ENCODE data around the gene NAA35.
"Not testable (repeated sequence)": the region's sequence is repeated elsewhere in the genome, so short reads cannot be mapped to it uniquely, and the experiment has no call there.

NAA35 gene

DNA sequence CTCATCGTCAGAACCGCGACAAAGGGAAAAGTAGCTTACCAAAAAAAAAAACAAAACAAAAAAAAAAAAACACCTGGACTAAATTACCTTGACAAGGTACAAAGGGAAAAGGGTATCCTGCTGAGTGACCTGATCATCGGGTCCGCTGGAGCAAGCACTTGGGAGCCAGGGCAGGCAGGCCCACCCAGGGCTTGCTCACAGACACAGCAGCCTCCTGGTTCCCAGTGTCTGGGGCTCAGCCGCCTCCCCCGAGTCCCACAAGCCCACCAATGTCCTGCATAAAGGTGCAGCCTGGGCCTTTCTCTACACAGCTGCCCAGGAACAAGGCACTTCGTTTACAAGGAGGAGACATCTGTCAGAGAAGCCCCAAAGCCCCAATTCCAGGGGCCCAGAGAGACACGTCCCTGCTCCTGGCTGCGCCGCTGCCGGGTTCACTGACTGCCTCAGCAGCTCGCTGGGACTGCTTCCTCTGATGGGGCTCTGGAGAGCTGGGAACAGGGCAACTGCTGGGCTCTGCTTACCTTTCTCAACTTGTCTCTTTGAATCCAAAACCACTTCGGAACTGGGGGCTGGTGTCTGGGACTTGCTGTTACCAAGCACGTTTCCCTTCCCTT is 95.0 kb downstream of the NAA35 start:
- no peak for DNase-seq

DNA sequence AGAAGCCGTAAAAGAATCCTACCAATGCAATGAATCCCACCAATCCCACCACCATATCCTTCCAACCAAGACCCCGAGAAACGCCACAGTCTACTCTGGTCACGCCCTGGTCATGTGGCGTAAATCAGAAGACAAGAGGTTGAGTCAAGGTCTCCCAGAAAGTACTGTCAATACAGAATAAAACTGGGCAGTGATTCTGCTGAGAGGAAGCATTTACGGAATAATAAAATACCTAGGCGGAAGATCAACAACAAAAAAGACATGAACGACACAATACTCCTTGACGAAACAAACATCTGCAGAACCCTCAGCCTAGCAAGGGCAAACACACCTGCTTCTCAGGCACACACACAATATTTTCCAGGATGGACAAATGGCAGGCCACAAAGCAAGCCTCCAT is 95.6 kb downstream of the NAA35 start:
- no peak for DNase-seq

DNA sequence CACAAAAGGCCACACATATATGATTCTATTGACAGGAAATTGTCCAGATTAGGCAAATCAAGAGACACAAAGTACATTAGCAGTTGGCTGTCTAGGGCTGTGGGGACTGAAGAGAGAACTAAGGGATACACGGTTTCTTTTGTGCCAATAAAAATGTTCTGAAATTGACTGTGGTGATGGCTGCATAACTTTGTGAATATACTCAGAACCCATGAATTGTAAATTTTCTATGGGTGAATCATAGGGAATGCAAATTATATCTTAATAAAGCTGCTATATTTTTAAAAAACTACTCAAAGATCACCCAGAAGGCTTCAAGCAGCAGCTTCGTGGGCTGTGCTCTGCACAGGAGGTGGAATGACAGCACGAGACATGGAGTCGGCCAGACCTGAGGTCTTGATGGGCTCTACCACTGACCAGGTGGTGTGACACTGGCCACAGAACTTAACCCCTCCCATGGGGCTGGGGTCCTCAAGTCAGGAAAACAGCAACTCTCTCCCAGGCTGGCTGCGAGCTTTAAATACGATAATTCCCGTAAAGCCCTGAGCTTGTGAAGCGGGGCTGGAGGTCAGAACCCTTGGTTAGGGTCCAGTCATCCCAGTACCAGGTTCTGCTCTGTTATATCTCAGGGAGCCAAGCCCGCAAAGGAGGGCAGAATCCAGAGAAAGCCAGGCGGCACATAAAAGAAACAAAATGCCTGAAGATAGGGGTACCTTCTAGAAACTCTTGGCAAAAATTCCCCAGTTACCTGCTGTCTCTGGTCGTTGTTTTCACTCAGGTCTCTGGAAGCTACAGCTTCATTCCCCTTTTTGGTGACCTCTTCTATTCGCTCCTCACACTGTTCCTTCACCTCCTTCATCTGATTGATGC is 99.3 kb downstream of the NAA35 start:
- DNase-seq, result no peak

DNA sequence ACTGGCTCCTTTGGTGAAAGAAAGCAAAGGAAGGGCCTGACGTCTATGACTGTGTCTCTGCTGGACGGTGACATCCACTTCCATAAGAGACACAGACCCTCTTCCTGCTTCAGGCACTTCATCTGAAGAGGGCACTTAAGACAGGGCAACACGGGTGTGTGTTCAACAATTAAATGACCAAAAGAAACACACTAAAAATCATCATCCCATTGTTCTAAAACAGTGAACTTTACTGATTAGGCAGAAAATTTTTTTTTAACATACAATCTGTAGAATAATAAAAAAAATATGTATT is 99.9 kb downstream of the NAA35 start:
- DNase-seq, result no peak

DNA sequence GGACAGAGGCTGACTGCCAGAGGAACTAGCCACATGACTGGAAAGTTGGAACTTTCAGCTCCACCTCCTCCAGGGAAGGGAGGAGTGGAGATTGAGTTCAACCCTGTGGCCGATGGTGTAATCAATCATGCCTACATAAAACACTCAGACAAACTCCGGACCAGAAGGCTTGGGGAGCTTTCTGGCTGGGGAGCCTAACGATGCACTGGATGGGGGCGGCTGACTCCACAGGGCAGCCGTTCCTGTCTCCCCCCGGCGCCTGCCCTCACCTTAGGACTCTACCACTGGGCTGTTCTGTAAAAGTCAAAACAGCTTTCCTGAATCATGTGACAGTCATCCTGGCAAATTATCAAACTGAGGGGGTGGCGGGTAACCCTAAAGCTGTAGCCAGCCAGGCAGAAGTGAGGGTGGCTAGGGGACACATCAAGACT is 100.4 kb downstream of the NAA35 start:
- no peak for DNase-seq

DNA sequence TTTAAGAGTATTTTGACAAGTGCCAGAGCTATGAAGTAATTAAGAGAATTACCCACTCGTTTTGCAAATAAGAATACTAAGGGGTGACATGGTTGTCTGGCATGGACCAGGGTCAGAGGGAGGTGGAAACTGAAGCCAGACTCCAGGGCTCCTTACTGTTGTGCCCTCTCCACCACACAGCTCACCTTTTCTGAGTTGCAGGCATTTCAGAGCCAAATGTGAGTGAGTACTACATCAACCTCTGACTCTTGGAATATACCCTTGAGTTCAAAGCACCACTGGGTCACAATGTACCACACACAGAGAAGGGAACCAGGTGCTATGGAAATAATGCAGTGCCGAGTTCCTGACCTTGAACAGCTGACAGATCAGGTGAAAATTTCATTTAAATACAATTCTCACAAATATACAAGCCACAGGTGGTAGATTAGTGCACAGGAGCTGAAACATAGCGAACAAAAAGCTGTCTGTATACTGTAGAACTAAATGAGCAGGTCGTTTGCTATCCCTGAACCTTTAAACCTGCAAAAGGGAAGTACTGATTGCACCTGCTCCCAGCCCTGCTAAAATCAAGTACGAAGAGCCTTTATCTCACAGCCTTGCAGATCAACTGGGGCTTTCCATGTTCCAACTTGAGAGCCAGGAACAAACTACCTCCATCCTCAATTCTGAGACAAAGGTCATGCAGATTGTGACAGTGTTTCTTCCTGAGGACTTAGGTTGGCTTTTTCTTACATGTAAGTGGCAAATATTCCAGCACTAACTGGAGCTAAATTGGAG is 101.4 kb downstream of the NAA35 start:
- DNase-seq, result no peak

DNA sequence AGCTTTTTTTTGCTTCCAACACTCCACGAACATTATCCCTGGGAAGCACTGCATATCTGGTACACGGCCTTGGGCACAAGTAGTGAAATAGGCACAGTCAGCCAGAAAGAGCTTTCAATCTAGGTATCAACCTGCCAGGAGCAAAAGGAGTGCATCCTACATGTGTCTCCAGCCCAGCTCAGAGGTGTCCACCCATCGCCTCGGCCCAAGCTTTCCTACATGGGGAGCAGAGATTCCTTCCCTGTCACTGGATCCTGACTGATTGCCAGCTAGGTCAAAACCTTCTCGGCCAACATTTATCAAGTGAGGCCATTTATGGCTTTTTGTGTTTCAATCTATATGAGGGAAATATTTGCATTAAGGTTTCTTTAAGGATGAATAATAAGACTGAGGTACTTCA is 102.6 kb downstream of the NAA35 start:
- no peak for DNase-seq

DNA sequence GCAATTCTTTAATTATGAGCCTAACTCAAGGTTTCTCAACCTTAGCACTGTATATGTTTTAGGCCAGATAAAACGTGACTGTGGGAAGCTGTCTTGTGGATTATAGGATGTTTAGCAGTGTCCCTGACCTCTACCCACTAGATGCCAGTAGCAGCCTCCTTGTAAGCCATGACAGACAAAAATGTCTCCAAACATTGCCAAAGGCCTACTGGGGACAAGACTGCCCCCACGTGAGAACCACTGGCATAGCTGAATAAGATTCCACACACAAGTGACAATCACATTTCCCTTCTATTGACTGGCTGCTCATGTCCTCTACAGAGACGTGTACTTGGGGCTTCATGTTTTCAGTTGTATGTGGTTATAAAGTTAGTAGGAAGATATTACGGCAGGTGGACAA is 103.1 kb downstream of the NAA35 start:
- no peak for DNase-seq

DNA sequence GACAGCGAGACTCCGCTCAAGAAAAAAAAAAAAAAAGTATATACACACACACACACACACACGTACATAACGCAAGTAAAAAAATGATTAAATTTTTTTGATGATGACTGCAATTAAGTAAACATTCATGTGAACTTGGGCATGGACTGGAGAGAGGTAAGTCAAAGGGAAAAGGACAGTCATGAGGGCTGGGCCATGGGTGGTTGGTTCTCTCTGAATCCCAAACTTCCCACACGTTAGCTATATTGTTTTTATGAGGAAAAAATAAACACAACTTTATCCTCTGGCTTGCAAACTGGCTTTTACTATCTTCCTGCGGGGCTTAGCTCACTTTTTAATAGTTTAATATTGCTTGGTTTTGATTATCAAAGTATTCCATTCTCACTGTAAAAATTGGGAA is 104.7 kb downstream of the NAA35 start:
- DNase-seq, result no peak

DNA sequence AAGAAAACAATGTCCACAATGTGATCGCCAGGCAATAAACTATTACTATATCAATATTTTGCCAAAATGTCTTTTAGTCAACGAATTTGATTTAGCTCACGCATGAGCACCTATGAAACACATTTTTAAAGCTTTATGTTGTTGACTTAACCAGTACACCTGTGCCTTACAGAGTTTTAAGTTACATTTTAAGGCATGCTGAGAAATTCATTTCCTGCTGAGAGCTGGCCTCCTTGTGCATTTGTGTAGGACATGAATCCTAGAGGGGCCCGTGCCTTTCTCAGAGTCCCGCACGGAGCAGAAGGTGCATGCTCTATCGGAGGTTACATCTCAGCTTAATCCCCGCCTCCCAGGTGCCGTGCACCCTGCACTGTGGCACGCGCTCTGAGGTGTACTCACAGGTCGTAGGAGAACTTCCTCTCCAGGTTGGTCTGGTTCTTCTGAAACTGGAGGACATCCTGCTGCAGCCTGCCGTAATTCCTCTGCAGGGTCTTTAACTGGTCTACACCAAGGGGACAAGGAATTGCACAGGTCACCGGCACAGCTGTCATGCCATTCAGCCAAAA is 105.2 kb downstream of the NAA35 start:
- no peak for DNase-seq

DNA sequence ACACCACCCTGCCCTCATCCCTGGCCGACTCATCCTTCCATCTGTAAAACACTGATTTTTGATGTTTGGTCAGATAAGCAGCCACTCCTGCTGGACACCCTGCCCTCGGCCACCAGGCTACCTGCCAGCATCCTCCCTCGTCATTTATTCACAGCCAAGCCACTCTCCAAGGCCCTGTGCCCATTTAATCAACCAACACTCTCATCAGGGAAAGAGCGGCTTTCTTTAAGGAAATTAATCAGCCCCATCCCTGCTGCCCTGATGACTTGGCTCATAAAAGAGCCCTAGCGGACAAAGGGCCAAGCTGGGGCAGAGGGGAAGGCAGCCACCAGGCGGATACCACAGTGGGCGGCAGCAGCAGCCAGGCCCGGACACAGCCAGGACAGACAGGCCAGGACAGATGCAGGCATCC is 106.0 kb downstream of the NAA35 start:
- DNase-seq, result no peak

DNA sequence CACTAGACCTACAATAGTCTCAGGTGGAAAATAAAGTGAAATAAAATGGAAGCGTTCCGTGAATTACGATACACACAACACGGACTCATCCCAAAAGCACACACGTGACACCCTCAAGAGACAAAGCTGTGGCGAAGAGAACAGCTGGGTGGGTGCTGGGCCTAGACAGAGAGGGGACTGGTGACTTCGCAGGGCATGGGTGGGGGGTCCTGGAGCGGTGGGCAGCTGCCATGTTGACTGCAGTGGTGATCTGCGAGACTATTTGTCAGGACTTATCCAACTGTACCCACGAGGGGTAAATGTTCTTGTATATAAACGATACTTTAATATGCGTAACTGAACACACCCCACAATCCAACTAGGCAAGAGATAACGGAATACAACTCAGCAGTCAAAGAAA is 106.4 kb downstream of the NAA35 start:
- DNase-seq, result no peak

DNA sequence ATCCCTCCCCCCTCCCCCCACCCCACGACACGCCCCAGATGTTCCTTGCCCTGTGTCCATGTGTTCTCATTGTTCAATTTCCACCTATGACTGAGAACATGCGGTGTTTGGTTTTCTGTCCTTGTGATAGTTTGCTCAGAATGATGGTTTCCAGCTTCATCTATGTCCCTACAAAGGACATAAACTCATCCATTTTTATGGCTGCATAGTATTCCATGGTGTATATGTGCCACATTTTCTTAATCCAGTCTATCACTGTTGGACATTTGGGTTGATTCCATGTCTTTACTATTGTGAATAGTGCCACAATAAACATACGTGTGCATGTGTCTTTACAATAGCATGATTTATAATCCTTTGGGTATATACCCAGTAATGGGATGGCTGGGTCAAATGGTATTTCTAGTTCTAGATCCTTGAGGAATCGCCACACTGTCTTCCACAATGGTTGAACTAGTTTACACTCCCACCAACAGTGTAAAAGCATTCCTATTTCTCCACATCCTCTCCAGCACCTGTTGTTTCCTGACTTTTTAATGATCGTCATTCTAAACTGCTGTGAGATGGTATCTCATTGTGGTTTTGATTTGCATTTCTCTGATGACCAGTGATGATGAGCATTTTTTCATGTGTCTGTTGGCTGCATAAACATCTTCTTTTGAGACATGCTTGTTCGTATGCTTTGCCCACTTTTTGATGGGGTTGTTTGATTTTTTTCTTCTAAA is 107.2 kb downstream of the NAA35 start:
- DNase-seq, result not testable (repeated sequence)

DNA sequence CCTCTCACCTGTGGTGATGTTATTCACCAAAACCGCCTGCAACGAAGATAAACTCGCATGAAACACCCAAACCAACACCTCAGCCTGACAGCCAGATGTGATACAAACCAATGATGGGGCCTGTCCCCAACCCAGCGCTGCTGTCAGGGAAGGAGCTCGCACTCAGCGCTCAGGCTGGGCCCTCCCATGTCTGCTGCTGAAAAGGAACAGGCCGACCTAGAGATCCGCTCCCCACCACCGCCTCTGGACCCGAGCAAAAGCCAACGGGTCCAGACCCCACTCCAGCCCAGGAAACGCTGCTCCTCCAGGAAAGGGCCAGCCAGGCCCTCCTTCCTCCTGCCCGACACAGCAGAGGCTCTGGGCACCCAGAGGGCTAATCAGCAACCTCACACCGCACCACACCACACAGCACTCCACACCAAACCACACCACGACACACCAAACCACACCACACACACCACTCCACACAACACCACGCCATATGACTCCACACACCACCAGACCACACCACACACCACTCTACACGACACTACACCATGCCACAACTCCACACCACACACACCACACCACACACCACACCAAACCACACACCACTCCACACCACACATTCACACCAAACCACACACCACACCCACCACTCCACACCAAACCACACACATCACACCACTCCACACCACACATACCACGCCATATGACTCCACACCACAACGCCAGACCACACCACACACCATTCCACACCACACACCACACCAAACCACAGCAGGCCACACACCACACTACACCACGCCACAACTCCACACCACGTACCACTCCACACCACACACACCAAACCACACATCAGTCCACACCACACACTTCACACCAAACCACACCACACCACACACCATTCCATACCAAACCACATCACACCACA is 111.9 kb downstream of the NAA35 start:
- DNase-seq, result no peak

DNA sequence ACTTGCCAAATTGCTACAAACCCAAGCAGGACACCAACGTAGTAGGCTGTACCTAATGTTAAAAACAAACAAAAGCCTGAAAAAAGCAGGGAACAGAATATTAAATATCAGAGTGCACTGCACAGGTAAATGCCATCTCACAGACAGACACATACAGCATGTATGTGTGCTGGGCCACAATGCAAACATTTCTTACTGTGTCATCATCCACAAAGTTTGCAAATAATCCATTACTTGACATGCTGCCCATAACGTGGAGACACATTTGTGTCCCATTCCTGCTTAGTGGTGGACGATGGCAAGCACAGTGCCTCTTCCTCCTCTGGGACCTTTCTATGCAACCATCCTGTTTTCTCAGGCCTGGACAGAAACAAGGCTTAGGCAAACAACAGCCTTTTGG is 113.7 kb downstream of the NAA35 start:
- DNase-seq, result no peak

DNA sequence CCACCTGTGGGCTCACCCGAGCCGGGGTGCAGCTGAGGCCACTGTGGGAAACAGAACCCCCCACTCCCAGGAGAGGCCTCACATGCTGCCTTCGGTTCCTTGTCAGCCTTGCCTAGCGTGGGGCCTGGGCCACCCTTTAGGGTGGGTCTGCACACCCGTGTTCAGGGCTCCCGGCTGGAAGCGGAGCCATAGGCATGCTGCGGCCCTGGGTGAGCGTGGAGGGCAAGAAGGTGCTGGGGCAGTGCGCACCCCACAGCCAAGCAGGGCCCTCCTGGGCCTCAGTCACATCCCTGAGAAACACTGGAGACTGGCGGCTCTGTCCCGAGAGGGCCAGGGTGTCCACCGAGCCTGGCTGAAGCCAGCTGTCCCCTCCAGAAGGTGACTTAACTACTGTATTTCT is 116.5 kb downstream of the NAA35 start:
- no peak for DNase-seq

DNA sequence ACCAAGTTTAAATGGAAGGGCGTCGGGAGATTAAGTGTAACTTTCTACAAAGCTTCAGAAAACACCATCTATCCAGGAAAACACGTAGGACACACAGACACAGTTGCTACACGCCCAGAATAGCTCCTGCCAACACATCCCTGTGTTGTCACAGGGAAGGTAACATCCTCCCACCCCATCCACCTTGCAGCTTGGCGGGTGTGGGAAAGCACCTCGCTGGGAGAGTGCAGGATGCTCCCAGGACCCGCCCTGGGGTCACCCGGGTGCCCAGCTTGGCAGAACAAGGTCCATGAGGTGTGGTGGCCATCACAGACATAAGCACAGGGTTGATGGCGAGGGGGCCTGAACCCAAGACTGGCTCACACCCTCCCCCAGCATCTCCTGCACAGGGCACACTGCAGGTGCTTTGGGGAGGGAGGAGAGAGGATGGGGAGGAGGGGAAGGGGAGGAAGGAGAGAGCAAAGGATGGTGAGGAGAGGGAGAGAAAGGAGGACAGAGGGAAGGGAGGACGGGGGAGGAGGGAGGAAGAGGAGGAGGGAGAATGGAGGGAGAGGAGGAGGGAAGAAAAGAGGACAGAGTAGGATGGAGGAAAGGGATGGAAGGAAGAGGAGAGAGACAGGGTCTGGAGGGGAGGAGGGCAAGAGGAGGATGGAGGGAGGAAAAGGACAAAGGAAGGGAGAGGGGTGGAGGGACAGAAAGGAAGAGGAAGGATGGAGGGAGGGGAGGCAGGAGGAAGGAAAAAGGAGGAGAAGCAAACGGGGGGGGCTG is 121.2 kb downstream of the NAA35 start:
- no peak for DNase-seq

DNA sequence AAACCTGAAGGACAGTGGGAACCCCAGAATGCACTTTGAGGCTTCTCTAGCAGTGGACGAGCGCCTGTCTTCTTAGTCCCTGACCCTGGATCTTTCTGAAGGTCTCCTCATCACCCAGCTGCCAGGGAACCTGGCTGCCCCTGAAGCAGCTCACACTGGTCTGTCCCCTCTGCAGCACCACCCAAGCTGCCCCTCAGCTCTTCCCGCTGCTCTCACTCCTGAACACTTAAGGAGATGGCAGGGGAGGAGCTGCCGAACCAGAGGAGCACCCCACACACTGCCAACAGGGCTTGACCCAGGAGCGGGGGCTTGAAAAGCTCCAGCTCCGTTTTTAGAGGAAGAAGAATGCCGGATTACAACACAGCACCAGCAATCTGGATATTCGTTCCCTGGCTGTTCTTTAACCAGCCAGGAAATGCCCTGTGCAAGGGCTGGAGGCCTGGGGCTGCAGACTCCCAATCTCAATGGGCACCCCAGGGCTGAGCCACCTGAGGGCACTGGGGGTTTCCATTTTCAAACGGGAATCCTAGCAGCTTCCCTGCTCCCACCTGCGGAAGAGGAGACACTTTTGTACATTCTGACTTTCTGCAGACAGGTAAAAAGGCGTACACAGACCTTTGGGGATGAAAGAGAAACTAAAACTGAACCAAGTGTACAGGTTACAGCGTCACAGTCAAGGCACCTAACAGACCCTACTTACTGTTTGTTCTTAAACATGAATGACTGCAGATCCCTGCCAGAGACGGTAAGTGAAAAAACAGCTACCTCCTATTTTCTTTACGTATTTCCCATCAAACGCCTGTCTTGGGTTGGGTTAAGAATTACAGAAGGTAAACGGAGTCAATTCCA is 122.1 kb downstream of the NAA35 start:
- DNase-seq, result no peak

DNA sequence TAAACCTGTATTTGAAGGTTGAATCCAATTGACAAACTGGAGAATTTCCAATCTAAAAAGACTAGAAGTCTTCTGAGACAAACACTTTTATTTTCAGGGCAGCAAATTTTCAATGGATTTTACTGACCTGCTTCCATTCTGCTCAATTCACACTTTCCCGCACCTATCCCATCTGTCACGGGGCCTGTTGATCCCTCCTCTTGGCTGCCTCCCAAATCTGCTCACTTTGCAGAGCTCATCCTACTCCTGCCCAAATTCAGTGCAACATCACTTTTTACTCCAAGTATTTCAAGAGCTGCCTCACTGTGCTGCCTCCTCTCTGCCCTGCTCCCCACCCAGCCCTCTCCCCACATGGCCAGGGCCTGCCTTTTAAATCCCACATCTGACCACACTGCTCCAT is 123.3 kb downstream of the NAA35 start:
- no peak for DNase-seq

DNA sequence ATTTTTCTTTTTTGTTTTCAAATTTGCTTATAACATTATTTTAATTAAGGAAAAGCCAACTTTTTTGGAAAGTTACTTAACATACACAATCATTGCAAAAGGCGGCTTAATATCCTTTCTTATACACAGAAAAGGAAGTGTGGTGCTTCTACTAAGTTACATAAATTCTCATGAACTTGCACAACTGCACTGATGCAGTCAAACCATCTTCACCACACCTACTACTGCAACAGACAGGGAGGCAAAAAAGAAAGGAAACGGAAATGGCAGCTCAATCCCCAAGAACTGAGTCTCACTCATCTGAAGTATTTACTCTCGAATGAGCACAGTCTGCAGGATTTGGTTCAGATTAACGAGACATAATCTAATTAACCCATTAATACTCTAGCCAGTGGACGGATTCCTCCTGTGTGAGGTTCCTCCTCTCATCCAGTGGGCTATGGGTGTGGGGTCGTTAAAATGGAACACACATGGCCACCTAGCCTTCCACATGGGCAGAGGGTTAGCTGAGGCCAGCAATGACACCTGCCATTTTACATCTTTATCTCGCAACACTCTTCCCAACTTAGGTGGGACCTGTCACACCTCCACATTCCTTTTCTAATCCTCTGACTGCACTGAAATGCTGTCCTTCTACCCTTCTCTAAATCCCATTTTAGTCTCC is 128.4 kb downstream of the NAA35 start:
- DNase-seq, result no peak
